GM06990 (cell line): ENCODE measurements around the gene CD84.

Experiments used
- DNase-seq: peaks from one replicate; pipeline ENCODE4 v3.0.0-alpha.2; 2011; ENCODE audit not compliant: insufficient read length; ENCODE audit errors: extremely low read depth
- H3K27me3 ChIP-seq: replicated peaks from 2 replicates; pipeline ENCODE4 v1.6.0; 2011; ENCODE audit warnings: low read length; ENCODE audit not compliant: control insufficient read depth, insufficient read depth
- H3K36me3 ChIP-seq: 2 replicates; pipeline ENCODE4 v1.5.1; 2011; ENCODE audit warnings: low read length; ENCODE audit not compliant: control insufficient read depth, insufficient read depth
- H3K4me3 ChIP-seq: replicated peaks from 2 replicates; pipeline ENCODE4 v1.5.1; 2011; ENCODE audit warnings: low read depth, mild to moderate bottlenecking, control low read depth, low read length
- TF ChIP-seq, protein P1 (sequence below): IDR thresholded peaks from 2 replicates; pipeline ENCODE4 v1.5.1; 2011; ENCODE audit warnings: low read length, control low read depth, mild to moderate bottlenecking, inconsistent platforms; ENCODE audit not compliant: insufficient read depth, poor library complexity, severe bottlenecking

CD84 gene

DNA sequence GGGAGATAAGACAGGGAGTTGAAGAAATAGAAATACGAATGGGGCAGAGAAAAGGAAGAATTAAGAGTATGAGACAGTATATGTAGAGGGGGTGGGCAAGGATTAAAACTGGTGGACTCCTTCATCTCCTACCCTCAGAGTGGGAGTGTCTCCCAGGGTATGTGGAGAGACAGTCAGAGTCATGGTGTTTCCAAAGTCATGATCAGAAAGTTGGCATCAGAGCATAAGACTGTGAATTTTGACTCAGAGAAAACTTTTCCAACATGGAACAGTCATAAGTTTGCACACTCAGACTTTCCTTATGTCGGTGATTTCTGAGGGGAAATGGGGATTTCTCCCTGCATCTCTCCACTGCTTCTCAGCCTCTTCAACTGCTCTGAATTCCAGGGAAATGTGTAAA is 2.4 kb downstream of the CD84 start:
- Histone ChIP-seq H3K27me3 (no peaks in the 10 kb centered on the region), H3K4me3 (no peak overlapping the region), H3K36me3 (no peaks in the 10 kb centered on the region)
- no peak for DNase-seq
- TF ChIP-seq, protein P1, sequence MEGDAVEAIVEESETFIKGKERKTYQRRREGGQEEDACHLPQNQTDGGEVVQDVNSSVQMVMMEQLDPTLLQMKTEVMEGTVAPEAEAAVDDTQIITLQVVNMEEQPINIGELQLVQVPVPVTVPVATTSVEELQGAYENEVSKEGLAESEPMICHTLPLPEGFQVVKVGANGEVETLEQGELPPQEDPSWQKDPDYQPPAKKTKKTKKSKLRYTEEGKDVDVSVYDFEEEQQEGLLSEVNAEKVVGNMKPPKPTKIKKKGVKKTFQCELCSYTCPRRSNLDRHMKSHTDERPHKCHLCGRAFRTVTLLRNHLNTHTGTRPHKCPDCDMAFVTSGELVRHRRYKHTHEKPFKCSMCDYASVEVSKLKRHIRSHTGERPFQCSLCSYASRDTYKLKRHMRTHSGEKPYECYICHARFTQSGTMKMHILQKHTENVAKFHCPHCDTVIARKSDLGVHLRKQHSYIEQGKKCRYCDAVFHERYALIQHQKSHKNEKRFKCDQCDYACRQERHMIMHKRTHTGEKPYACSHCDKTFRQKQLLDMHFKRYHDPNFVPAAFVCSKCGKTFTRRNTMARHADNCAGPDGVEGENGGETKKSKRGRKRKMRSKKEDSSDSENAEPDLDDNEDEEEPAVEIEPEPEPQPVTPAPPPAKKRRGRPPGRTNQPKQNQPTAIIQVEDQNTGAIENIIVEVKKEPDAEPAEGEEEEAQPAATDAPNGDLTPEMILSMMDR: no peak

DNA sequence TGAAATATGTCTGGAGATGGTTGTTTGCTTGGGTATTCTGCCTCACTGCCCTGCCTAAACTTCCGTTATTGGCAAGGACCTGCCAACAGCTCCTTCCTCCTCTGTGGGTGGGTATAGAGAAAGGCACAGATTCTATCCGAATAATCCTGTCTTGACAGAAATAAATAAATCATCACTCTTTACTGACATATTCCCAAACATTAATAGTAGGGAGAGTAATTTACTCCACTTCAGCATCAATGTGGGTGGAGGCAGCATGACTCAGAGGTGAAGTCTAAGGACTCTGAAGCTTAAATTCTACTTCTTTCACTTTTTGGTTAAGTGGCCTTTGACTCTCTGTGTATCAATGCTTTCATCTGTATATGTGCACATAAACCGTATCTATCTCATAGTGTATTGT is 2.9 kb downstream of the CD84 start:
- no peaks in the 10 kb centered on the region for H3K27me3 ChIP-seq
- no peaks in the 10 kb centered on the region for H3K36me3 ChIP-seq
- TF ChIP-seq, protein P1: no peak
- no peak overlapping the region for H3K4me3 ChIP-seq
- no peak for DNase-seq

DNA sequence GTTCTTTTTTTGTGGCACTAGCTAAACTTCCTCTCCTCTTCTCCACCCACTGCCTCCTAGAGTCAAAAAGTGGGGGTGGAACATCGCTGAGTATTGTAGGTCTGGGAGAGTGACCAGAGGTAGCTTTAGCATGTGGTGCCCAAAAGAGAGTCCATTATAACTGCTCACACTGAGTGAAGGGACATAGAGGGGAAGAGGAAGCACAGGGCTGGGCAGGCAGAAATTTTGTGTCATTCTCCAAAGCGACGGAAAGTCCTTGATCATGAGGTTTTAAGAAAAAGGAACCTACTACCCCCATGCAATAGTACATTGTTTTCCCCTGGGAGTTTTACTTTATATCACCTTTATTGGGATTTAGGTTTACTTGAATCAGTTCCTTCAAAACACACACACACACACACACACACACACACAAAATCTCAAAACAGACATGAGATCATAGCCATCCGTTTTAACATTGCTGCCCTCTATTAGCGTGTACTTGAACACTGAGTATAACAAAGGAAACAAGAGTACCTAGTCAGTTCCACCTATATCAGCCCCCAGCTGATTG is 4.1 kb downstream of the CD84 start:
- TF ChIP-seq, protein P1: no peak
- no peaks in the 10 kb centered on the region for H3K27me3 ChIP-seq
- no peaks in the 10 kb centered on the region for H3K36me3 ChIP-seq
- DNase-seq: no peak
- no peak overlapping the region for H3K4me3 ChIP-seq

DNA sequence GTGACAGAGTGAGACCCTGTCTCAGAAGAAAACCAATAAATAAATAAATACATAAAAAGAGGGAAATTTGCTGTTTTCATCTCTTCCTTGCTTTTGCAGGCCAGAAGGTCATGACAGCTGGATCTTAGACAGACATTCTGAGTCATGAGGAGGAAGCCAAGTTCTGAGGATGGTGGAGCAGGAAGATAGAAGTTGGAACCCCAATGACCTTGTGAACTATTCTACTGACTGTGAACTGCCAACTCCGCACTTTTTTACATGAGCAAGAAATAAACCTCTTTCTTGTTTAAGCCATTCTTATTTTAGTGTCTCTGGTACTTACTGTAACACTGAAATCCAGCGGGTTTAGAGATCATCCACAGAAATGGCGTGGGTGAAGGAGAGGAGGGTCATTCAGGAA is 8.5 kb downstream of the CD84 start:
- DNase-seq: no peak
- Histone ChIP-seq H3K27me3 (no peaks in the 10 kb centered on the region), H3K36me3 (no peaks in the 10 kb centered on the region), H3K4me3 (no peak overlapping the region)
- TF ChIP-seq, protein P1: no peak

DNA sequence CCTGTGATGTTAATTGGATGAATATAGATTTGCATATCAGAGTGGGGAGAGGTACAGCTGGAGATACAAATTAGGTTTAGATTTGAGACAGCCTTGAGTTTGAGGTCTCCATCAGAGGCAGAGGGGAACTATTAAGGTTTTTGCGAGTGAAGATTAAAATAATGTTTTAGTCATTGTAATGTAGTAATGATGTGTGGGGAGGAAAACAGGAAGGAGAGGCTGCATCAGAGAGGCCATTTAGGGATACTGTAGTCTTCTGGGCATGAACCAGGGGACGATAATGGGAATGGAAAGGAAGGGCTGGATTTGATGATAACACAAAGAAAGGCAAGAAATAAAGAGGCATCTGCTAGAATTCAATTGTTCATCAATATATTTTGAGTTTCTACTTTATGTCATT is 9.5 kb downstream of the CD84 start:
- no peaks in the 10 kb centered on the region for H3K36me3 ChIP-seq
- H3K27me3 ChIP-seq: no peaks in the 10 kb centered on the region

More for the DNA sequence above, 9.5 kb downstream of the CD84 start:
- TF ChIP-seq, protein P1: no peak
- no peak overlapping the region for H3K4me3 ChIP-seq
- DNase-seq: no peak
